ENCODE measurements around the gene TNPO2.
"Not testable (repeated sequence)": the region's sequence is repeated elsewhere in the genome, so short reads cannot be mapped to it uniquely, and the experiment has no call there.

Gene TNPO2

DNA sequence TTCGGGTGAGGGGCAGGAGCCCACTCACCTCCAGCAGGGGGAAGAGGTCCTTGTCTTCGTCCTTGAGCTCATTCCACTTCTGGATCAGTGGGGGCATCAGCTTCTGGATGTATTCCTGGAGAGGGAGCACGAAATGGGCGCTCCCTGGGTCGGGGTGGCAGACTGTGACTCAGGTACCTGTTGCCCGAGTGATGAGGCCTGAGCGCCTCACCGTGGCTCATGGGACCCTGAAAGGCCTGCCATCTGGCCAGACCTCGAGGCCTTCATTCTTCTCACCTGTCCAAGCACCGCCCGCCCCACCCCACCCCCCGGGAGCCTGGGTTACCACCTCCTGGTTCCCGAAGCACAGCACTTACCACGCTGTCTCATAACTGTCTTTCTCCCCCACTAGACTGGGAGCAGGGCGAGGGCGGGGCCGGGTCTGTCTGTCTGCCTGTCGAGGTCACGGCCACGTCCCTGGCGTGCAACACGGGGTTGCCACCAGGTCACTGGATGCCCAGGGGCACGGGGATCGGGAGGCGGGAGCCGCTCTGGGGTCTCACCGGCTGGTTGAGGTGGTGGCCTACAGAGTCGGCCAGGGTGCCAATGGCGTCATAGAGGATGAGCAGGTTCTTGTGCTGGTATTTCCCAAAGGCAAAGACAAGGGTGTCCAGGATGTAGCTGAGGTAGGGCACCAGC is 17.9 kb downstream of the TNPO2 start:
- no peak for DNase-seq (ENCODE audit: low spot score)

DNA sequence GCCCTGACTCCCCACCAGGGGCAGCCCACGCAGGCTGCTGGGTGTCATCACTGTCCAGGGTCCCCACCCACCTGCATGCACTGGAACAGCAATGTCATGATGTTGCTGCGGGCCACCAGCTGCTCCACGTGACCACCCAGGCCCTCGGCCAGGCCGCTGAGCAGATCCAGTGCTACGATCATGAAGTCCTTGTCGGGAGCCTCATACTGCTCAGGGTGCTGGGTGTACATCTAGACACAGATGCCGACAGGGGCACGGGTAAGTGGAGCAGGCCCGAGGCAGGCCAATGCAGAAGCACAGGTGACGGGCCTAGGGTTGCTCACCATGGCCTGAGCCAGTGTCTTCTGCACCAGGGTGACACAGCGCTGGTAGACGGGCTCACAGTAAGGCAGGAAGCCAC is 18.6 kb downstream of the TNPO2 start:
- DNase-seq (ENCODE audit: low spot score): no peak

DNA sequence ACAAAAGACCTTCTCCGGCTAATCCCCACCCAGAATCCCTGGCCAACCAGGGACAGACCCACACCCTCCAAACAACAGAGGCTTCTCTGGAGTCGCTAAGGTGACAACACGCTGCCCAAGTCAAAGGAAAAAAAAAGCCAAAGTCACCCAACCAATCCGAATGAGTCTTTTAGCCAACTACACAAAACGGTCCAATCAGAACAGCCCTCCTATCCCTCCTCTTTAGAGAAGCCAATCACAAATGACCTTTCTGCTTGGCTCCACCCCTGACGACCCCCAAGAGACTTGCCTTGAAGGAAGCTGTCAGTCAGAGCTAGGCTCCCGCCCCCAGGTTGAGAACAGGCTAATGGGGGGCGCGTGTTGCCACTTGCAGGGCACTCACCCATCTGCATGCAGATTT is 20.7 kb downstream of the TNPO2 start:
- peak; percentile 83 for DNase-seq (ENCODE audit: low spot score)

DNA sequence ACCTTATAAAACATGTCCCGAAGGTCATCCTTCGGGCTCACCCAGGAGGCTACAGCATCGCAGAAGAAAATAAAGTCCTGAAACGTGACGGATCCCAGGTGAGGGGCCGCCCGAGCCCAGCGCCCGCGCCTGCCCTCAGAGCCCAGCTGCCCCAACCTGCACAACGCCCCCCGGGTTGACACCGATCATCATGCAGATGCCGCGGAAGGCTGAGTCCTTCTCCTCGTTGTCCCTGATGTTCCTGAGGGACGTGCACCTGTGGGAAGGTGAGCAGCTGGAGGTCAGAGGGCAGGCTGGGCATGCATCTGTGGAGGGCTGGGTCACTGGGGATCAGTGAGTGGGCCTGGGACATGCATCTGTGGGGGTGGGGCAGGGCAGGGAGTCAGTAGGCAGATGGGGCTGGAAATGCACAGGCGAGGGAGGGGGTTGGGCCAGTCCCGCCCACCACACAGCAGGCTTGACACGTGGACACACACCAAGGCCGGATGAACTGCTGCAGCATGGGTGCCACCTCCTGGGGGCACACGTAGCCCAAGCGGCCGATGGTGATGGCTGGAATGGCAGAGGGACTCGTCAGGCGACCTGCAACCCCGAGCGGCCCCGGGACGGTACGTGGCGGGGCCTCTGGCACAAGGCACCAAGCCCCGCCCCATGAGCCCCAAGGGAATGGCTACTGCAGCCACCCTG is 22.0 kb downstream of the TNPO2 start:
- no peak for DNase-seq (ENCODE audit: low spot score)

DNA sequence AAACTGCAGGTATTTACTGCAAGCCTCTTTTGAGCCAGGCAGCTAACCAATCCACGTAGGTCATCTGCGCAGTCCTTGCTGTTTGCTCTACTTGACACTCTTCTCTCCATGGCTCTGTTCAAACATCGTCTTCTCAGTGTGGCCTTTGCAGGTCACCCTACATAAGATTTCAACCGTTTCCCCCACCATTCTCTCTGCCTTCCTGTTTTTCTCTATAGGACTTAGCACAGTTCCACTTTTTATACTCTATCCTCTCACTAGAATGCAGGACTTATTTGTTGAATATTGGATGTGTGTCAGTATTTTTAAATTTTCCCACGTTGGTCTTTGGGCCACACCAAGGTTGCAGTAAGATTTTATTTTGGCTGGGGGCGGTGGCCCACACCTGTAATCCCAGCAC is 25.6 kb downstream of the TNPO2 start:
- DNase-seq (ENCODE audit: low spot score): no peak

DNA sequence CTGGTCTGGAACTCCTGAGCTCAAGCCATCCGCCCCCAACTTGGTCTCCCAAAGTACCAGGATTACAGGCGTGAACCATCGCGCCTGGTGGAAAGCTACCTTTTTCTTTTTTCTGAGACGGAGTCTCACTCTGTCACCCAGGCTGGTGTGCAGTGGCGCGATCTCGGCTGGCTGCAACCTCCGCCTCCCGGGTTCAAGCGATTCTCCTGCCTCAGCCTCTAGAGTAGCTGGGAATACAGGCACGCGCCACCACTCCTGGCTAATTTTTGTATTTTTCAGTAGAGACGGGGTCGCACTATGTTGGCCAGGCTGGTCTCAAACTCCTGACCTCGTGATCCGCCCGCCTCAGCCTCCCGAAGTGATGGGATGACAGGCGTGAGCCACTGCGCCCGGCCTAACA is 26.3 kb downstream of the TNPO2 start:
- DNase-seq (ENCODE audit: low spot score): not testable (repeated sequence)

DNA sequence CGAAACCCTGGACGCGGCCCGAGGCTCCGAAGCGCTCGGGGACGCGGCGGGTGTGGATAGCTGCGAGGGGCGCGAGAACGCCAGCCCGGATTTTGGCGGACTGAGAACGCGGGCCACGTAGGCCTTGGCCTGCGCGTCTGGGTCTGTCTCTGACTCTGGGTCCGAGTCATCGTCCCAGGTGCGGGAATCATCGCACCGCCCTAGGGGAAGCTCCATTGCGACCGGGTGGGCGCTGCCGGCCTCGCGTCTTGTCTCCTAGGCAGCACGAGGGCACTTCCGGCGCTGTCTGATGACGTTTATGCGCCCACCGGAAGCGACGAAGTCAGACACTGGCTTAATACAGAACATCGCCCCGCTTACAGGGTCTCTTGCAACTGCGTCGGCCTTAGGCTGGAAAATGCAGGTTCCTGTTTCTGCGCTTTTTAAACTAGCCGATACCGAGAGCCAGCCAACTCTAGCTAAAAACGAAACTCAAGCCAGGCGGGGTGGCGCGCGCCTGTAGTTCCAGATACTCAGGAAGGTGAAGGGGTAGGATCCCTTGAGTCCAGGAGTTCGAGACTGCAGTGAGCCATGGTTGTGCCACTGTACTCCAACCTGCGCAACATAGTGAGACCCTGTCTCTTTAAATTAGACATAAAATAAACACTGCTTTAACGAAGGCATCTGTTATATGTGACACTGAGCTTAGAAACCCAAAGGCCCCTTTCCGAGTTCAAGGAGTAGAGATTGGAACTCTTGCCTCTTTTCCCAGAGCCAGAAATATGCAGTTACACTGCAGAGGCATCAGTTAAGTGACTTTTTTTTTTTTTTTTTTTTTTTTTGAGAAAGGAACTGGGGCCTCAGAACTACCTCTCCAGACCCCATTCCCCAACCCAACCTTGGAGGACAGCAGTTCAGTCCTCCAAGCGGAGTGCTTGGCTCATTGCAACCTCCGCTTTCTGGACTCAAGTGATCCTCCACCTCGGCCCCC is 27.1 kb downstream of the TNPO2 start, which contains the start of gene FBXW9:
Gene FBXW9 (minus strand): TSS at position 266 of the 970 bp plus-strand sequence. CDS start 50 bp downstream, at position 216.
- DNase-seq (ENCODE audit: low spot score): peak; percentile 96

DNA sequence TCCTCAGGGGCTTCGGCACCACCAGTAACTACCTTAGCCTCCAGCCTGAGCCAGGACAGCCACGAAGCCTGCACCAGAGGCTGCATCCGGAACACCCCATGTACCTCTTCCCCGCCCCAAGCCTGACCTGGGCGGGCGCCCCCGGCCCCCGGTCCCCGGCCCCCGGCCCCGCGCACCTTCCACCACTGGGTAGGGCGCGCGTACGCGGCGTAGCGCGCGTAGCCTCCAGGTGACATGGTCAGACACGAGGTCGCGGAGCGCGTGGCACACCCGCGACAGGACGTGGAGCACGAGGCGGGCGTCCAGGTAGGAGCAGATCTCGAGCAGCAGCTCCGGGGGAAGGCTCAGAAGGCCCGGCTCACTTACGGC is 27.8 kb downstream of the TNPO2 start:
- no peak for DNase-seq (ENCODE audit: low spot score)

DNA sequence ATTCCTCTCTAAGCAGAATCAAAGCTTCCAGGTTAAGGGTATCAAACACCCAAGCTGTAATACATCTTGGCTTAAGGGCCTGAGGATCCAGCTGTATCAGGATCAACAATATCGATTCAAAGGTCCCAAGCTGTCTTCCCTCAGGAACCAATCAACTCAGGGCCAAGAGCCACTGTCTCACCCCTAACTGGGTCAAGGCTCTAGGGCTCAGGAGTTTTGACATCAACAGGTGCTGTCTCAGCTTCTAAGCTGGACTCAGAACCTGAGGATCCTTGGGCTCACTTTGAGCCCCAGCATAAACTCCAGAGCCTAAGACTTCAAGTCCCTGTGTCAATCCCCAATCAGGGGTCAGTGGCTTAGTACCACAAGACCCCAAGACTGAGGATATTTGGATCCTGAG is 28.2 kb downstream of the TNPO2 start:
- DNase-seq (ENCODE audit: low spot score): no peak

DNA sequence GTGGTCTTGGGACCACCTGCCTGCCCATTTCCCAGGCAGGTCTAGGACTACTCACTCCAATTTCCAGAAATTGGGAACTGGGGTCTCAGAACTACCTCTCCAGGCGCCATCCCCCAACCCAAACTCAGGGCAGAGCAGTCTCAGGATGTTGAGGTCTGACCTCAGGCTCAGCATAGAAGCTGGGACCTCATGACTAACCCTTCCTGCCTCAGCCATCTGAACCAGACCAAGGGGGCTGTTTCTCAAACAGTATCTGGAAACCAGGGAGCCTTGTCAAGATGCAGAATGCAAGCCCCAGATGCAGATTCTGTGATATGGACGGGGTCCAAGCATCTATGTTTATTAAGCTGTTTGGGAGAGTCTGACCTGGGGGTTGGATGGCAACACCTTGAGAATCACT is 28.6 kb downstream of the TNPO2 start:
- DNase-seq (ENCODE audit: low spot score): no peak

DNA sequence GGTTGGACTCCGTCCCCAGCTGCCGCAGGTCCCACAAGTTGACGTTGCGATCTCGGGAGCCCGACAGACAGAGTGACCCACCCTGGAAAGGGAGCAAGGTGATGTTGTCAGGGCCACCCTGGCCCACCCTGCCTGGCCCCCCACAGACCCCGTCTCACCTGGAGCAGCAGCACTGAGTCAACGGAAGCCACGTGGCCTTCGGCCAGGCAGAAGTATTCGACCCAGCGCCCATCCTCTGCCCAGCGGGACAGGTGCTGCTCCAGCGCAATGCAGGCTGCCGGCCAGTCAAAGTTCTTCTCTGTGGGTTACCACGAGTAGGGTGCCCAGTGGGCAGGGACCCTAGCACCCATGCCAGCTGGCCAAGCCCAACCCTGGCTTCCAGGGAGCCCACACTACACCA is 29.1 kb downstream of the TNPO2 start:
- no peak for DNase-seq (ENCODE audit: low spot score)

DNA sequence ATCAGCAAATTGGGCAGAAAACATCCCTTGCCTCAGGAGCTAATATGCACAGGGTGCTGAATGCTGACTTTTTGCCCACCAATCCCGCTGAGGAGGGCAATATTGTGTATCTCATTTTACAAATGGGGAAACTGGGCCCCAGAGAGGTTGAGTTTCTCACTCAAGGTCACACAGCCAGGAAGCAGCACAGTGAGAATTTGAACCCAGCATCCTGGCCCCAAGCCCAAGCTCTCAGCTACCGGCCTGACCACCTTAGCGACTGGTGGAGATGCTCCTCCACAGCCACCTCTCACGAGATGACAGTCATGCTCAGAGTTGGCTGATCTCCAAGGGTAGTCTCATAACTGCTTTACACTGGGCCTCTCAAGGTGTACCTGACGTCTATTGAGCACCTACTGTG is 30.8 kb downstream of the TNPO2 start:
- no peak for DNase-seq (ENCODE audit: low spot score)

DNA sequence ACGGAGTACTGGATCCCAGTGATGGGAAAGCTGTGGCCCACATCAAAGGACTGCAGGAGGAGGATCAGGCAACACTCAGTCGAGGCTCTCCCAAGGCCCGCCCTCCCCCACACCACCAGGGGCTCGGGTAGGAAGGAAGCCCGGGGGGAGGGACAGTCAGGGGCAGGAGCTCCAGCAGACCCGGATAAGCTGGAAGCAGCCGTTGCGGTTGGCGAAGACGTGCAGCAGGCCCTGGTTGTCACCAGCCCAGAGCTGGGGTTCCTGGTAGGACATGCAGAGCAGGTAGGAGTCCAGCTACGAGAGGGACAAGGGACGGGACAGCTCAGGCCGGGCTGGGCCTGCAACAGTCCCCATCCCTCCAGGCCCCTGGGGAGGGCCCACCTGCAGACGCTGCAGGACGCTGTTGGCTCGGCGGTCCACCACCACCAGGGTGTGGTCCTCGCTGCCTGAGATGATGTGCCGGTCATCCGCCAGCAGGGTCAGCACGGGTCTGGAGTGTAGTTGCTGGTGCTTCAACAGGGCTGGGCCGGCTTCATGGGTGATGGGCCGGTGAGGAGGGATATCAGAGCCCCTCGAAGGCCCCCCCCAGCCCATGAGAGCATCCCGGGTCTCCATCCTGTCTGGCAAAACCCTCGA is 34.0 kb downstream of the TNPO2 start:
- no peak for DNase-seq (ENCODE audit: low spot score)

DNA sequence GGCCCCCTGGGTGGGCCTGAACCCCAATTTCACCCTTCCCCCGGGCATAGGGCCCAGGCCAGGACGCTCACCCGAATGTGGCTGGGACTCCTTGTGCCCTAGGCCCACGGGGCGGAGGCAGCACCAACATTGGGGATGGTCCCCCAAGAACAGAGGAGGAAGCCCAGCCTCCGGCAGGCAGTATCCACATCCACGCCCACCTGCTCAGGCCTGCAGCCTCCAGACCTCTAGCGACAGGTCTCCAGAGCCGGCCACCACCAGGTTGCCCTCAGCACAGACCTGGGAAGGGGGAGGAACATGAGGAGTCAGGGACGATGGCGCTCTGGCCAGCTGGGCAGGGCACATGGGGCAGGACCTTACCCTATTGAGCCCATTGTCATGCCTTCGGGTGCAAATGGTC is 34.7 kb downstream of the TNPO2 start:
- DNase-seq (ENCODE audit: low spot score): no peak

DNA sequence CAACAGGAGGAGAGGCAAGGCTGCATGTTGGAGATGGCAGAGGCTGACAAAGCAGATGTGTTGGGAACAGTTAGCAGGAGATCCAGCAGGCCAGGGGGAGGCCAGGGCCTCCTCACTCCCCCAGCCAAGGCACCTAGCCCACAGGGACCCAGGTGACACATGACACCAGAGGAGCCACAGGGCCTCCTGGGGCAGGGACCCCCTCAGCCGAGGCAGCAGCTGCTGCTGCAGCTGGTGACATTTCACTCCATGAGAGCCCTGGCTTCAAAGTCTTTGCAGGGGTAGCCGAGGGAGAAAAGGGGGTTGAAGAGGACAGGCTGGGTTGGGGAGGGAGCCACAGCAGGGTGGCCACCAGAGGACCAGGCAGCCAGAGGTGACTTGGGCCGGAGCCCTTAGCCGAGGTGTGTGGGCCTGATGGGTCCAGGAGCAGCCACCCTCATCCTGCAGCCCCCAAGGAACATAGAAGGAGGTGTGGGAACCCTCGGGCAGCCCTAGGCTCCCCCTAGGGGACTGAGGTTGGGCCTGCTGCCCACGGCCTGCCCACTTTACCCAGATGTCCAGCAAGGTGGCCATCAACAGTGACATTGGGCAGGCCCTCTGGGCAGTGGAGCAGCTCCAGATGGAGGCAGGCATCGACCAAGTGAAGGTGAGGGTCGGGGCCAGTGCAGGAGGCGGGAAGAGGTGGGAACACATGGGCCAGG is 36.1 kb downstream of the TNPO2 start, which contains the start of gene GNG14:
Gene GNG14 (plus strand): TSS at position 503 of the 701 bp plus-strand sequence. CDS start 51 bp downstream, at position 554.
- DNase-seq (ENCODE audit: low spot score): no peak

DNA sequence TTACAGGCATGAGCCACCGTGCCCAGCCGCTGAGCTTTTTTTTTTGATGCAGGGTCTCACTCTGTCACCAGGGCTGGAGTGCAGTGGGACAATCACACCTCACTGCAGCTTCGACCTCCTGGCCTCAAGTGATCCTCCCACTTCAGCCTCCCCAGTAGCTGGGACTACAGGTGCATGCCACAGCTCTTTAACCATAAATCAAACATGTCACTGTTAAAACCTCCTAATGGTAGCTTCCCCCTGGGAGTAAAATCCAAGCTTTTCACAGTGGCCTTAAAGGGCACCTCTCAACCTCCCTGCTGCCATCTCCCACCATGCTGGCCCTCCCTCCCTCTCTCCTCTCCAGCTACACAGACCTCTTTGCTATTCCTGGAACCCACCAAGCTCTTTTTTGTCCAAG is 37.9 kb downstream of the TNPO2 start:
- no peak for DNase-seq (ENCODE audit: low spot score)

DNA sequence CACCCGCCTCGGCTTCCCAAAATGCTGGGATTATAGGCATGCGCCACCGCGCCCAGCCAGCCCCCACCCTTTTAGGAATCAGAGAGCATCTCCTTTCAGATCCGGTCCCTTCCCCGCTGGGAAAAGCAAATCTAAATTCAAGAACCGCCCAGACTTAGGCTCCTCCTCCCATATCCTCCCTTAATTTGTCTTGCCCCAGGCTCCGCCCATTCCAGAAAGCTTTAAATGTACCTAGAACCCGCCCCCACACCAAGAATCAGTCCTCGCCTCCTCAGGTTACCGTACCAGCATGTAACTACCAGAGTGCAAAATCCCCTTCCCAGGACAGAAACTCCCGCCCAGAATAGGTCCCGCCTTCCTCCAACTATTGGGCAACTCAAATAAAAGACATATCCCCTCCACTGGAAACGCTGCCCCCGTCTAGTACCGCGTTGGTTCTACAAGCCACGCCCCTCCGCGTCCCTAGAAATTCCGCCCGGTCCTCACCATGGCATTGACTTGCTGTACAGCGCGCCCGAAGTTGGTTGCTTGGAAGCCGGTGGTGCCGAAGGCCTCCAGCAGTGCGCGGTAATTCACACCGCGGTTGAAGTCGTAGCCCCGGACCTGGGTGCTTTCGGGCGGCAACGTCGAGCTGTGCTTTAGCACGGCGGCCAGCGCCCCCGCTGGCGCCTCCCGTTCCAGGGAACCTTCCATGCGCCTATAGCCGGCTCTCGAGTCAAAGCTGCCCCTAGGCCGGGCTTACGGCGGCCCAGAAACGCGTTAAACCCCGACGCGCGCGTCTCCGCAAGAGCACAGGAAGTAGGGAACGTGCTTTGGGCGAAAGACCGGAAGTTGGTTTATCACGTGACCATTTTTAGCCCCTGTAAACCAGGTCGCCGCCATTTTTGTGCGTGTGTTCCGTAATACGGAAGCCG is 42.4 kb downstream of the TNPO2 start, which contains the start of gene DHPS:
Gene DHPS (minus strand): TSS at position 807 of the 914 bp plus-strand sequence. CDS start 114 bp downstream, at position 693.
- DNase-seq (ENCODE audit: low spot score): peak; percentile 93

DNA sequence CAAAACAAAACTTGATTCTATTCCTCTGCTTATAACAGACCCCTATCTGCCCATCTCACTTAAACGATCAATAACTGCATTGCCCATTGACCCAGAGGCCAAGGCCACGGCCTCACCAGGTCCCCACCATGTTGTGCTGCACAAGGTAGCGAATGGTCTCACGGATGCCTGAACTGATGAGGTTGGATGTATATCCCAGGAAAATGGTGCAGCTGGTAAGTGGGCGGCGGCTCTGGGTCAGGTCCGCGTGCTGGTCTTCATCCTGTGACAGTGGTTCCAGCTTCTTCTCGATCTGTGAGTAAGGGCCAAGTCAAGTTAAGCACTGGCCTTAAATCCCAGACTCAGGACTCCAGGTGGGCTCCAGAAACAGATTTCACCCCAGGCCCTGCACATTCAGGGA is 43.7 kb downstream of the TNPO2 start:
- DNase-seq (ENCODE audit: low spot score): no peak

DNA sequence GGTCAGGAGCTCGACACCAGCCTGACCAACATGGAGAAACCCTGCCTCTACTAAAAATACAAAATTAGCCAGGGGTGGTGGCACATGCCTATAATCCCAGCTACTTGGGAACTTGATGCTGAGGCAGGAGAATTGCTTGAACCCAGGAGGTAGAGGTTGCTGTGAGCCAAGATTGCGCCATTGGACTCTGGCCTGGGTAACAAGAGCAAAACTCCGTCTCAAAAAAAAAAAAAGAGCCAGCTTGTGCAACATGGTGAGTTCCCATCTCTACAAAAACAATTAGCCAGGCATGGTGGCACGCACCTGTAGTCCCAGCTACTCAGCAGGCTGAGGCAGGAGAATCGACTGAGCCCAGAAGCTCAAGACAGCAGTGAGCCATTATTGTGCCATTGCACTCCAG is 45.7 kb downstream of the TNPO2 start:
- not testable (repeated sequence) for DNase-seq (ENCODE audit: low spot score)

DNA sequence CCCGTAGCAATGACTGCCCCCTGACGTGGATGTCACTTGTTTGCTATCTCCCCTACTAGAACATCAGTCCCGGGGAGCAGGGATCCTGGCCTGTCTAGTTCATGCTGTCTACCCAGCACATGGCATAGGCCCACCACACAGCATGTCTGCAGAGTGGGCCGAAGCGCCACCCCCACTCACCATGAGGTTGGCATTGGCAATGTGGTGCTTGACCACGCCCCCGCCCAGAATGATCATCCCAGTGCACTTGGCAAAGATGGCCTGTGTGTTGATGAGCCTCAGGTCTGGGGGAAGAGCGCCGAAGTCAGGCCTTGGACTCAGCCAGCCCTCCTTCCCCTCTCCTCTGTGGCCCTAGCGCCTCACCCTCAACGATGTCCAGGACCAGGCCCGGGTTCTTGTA is 46.8 kb downstream of the TNPO2 start:
- no peak for DNase-seq (ENCODE audit: low spot score)

All from germinal center (tissue), 1 donor.